Hematopoietic multipotent progenitor cell treated with erythropoietin and hydrocortisone succinate and interleukin-3 and kit ligand, for 8 days (in vitro differentiated cells): ENCODE measurements around the gene SF3B6.

ENCODE experiments used
- DNase-seq: peaks from one replicate; pipeline ENCODE4 v3.0.0-alpha.2; 2015

SF3B6 gene

DNA sequence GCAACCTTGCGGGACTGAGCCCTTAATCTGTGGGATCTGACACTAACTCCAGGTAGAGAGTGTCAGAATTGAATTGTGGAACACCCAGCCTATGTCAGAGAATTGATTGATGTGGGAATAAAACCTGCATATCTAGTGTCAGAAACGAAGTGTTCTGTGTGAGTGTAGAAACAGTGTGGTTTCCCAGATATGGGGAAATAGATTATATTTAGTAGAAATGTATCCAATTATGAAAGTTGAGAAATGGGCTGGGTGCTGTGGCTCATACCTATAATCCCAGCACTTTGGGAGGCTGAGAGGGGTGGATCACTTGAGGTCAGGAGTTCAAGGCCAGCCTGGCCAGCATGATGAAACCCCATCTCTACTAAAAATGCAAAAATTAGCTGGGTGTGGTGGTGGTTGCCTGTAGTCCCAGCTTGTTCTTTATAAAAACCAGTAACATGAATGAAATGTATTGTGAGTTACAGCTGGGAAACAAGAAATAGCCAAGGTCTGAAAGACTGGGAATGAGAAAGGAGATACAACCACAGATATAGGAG lies 12.8 kb upstream of the SF3B6 start:
- DNase-seq = no peak

DNA sequence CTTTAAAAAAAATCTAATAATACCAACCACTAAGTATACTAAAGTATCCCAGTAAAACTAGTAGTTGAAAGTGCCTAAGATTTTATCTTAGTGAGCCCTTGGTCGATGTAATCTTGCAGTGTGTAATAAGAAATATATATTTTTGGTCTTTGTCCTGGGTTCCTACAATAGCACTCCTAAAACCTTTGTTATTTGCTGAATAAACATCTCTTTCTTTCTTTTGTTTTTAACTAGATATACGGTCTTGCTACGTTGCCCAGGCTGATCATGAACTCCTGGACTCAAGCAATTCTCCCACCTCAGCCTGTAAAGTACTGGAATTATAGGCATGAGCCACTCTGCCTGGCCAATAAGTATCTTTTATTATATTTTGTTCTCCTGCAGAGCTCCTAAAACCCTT lies 10.9 kb upstream of the SF3B6 start:
- no peak for DNase-seq

DNA sequence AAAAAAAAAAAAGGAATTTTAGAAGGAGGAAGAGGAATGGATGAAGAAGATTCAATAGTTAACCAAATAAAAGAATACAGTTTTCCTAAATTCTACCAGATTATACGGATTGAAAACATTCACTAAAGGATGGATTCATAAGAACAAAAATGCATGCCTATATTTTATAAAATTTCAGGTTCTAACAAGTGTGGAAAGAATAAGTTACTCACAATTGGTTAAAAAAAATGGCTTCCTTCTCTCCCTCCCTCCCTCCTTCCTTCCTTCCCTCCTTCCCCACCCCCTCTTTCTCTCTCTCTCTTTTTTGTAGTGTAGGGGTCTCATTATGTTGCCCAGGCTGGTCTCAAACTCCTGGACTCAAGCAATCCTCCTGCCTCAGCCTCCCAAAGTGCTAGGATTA lies 10.1 kb upstream of the SF3B6 start:
- no peak for DNase-seq

DNA sequence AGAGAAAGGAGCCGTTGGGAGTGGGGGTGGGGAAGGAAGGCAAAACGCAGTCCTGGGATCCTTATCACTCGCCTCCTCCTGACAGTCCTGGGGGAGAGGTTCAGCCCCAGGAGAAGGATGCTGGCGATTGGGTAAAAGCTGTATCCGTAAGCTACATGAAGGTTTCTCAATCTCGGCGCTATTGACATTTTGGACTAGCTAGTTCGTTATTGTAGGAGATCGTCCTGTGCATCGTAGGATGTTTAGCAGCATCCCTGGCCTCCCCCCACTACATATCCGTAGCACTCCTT lies 9.0 kb upstream of the SF3B6 start:
- no peak for DNase-seq

DNA sequence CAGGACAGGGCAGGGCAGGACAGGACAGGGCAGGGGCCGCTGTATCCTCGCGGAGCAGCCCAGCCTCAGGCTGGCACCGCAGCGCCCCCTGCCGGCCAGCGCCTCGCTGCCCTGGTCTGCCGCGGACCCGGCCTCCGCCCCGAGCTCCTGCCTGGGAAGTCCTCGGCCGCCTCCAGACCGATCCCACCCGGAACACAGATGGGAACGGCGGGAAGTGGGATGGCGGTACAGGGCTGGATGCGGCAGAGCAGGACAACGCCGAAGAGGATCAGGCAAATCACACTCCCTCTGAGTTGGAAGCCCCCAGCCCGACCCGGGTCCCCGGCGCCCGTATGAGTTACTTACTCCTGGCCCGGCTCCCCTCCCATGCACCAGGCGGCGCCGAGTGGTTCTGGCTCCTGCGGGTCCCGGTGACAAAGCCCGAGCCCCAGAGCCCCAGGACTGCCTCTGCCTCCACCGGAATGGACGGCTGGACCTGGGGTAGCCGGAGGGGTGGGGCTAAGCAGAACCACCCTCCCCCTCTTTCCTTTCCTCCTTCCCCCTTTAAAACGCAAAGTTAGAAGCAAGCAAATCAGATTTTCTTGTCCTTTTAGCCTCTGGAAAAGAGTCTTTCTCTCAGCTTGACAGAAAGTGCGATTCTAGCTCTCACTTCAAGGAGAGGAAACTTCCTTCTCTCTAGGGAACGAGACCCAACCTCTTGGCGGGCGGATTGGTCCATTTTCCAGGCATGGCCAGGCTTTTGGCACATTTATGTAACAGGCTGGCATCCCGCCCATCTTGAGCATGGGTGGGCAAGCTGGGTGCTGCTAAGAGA lies 8.5 kb upstream of the SF3B6 start, which contains the start of gene TP53I3:
Gene TP53I3, minus strand, starts transcription at position 449 of the 814 bp plus-strand sequence. CDS start 508 bp downstream, outside the sequence.
- peak; percentile 80 for DNase-seq

DNA sequence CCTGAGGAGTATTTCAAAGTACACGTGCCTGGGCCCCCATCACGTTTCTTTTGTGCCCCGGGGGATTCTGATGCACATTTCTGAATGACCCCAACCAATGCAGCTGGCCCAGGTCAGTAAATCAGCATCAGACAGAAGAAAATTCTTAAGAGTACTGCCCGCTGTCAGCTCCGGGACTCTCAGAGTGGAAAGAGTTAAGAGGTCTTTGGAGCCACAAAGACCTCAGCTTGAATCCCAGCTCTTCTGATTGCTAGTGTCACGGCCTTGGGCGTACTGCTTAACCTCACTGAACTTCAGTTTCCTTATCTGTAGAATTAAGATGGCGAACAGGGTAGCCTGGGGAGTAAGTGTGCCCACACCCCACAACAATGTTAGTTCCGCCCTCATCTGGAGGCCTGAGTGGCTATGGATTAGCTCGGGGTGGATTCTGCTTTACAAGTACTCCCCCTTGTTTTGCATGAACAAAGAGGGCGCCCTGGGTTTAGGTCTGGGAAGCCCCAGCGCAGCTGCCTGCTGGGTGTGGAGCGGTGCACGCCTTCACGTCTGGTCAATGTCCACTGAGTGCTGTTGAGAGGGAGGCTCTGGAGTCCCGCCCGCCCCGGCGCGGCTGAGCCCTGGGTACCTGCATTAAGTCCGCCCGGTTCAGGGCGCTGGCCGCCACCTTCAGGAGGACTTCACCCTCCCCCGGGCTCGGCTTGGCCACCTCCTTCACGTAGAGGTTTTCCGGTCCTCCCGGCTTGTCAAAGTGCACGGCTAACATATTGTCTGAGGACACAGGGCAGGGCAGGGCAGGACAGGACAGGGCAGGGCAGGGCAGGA lies 7.7 kb upstream of the SF3B6 start:
- peak; percentile 98 for DNase-seq

DNA sequence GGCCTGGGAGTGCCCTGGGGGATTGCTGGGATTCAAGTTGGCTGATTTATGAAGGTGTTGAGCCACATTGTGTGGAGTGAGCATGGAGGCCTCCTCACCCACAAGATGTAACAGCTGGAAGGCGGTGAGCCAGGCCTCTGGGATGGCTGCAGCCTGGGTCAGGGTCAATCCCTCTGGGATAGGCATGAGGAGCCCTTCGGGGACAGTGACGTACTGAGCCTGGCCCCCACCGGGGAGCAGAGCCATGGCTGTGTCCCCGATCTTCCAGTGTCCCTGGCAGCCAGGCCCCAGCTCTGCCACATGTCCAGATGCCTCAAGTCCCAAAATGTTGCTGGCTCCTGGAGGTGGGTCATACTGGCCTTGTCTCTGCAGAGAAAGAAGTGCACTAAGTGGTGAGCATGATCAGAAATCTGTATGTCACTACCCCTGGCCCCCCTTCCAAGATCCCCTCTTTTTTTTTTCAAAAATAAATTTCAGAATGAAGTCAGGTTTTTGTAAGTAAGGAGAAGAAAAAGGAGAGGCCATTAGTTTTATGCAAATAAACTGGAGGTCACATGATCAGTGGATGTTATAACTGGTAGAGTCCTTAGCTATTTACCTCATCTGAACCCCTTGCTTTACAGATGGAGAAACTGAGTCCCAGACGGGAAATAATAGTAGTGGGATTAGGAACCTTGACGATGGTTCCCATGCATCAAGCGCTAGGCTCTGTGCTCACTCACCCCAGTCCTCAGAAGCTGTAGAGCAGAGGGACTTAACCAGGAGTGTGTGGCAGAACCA lies 6.9 kb upstream of the SF3B6 start:
- no peak for DNase-seq

DNA sequence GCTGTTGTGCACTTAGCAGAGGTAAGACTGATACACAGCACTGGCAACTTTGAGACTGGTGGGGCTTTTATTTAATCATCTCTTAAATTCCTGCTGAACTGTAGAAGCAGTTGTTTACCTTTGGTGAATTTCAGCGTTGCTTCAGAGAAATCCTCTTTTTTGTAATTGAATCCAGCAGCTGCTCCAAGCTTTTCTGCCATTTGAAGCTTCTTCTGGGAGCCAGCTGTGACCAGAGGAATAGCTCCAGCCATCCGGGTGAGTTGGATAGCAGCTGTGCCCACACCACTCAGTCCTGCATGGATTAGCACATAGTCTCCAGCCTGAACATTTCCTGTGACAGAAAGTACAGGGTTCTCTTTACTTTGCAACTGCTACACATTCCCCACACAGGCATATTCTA lies 4.6 kb upstream of the SF3B6 start:
- no peak for DNase-seq

DNA sequence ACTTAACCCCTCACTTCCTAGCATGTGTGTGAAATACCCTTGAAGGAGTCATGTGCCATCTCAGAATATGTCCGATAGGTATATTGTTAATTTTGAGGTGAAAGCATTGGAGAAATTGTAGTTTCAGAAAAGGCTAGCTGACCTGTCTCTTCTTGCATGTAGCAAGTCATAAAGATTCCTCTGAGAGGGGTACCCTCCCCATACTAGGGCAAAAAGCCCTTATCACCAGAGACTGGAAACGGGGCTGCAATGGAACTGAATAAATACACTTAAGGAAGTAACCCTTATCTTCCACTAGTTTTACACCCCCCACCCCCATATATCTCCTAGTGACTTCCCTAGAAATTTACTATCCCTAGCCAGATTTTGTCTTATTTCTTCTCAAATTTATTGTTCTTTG lies 1.8 kb upstream of the SF3B6 start:
- DNase-seq = no peak

DNA sequence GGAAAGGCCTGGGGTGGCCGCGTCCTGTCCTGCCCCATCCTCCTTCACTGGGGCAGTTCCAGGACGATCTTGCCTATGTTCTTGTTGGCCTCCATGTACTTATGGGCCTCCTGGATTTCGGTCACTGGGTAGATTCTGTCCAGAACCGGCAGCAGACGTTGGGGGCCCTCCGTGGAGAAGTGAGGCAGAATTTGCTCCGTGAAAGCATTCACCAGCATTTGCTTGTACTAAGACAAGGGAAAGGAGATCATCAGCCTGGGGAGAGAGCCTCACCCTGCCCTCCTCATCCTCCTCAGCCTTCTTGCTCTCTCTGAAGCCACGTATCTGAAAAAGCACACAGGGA lies 1.4 kb upstream of the SF3B6 start:
- DNase-seq = peak; percentile 35

DNA sequence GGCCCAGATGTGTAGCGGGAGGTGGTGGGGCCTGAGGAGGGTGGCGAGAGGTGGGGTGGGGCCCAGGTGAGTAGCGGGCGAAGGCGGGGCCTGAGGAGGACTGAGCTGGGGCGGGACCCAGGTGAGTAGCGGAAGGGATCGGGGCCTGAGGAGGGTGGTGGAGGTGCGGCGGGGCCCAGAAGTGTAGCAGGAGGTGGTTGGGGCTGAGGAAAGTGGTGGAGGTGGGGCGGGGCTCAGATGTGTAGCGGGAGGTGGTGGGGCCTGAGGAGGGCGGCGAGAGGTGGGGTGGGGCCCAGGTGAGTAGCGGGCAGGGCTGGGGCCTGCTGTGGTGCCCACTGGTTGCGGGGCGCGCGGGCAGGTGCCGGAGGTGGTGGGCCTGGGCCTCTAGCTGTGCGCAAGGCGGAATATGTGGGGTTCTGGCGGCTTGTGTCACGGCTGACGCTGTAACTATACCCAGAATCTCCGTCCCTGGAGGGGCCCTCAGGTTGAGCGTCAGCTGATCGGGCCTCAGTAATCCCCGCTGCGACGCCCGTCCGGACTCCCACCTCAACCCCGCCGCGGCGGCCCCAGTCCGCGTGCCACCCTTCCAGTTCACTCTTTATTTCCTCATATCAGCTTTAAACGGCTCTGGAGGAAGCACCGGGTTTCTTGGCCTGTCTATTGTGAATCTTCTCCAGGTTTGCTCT lies 866 bp upstream of the SF3B6 start:
- peak; percentile 44 for DNase-seq

DNA sequence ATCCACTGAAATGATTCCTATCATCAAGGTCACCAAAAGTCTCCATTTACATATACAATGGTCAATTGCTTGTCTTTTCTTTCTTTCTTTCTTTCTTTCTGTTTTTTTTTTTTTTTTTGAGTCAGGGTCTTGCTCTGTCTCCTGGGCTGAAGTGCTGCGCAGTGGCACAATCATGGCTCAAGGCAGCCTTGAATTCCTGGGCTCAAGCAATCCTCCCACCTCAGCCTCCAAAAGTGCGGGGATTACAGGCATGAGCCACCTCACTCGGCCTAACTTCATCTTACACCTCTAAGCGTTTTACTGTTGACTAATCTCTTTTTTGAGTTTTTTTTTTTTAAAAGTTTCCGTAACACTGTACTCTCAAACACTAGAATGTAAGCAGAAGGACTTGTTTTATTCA lies 867 bp downstream of the SF3B6 start:
- DNase-seq = no peak

DNA sequence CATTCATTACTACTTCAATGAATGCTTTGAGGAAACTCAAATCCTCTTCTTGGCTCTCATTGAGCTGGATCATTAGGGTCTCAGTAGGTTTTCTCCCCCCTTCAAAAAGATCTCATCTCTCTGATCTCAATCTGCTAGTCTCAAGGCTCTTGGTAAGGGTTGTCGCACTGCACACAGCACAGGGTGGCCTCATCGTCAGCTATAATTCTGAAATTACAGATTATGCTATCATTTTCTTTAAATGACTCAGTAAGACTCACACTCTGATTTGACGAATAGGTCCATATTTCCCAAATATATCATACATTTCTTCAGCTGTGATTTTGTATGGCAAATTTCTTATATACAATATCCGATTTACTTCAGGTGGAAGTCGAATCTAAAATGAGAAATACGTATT lies 2.3 kb downstream of the SF3B6 start:
- no peak for DNase-seq

DNA sequence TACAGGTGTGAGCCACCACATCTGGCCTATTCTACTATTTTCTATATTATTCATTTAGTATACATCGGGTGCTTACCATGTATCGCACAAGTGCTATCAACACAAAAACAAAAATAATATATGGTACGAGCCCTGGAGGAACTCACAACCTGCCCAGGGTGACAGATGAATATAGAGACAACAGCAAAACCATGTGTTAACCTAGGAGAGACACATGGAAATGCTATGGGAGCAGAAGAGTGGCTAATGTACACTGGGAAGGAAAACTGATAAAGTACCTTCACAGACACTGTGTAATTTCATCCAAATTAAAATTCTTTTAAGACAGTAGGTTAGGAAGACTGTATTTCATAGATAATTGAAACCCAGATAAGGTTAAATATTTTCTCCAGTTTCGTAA lies 3.9 kb downstream of the SF3B6 start:
- DNase-seq = no peak

DNA sequence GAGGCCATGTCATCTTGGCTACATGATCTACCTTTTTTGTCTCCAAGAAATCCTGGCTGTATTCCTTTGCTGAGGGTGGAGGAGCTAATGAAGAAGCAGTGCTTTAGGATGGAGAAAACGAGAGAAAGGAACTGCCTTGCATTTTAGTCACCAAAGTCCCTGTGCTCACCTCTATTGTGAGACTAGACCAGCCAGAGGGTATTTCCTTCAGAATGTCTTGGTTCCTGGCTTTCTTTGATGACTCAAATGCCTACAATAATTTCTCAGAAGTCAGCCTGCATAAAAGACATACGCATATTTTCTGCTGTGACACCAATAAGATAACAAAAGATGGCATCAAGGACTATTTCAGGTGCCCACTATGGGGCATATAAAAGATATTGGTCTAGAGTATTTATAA lies 10.8 kb downstream of the SF3B6 start:
- DNase-seq = no peak

DNA sequence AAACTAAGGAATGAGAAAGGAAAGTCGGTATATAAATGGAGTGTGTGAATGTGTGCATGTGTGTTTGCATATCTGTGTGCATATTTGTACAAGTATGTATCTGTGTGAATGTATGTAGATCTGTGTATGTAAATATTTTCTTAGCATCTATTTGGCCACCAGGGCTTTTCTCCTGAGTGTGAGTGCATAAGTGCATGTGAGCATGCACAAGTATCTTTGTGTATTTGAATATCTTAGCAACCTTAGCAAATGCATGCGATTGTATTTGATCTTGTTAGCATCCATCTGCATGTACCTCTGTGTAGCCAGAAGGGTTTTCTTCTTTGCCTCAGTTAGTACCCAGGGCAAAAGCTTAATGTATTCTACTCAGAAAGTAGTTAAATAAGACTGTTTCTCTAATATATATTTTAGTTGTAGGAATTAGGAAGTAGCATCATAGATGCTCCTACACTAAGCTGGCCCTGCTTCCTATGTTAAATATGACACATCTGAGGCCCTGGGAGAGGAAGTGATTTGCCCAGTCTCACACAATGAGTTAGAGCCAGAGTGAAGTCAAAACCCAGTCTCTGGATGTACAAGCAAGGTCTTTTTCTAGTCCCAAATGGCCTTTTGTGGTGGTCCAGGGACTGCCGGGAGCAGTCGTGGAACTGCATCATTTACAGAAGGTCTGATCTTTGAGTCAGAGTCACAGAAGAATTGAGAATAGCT lies 17.4 kb downstream of the SF3B6 start:
- DNase-seq = no peak

DNA sequence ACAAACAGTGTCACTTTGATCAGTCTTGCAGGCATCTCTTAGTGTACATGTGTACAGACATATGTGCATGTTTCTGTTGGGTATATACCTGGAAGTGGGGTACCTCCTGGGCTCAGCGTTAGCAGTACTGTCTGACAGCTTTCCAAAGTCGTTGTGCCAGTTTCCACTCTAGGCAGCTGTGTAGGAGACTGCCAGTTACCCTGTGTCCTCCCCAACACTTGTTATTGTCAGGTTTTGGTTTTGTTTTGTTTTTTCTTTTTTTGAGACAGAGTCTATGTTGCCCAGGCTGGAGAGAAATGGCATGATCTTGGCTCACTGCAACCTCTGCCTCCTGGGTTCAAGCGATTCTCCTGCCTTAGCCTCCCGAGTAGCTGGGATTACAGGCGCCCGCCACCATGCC lies 20.4 kb downstream of the SF3B6 start:
- no peak for DNase-seq

DNA sequence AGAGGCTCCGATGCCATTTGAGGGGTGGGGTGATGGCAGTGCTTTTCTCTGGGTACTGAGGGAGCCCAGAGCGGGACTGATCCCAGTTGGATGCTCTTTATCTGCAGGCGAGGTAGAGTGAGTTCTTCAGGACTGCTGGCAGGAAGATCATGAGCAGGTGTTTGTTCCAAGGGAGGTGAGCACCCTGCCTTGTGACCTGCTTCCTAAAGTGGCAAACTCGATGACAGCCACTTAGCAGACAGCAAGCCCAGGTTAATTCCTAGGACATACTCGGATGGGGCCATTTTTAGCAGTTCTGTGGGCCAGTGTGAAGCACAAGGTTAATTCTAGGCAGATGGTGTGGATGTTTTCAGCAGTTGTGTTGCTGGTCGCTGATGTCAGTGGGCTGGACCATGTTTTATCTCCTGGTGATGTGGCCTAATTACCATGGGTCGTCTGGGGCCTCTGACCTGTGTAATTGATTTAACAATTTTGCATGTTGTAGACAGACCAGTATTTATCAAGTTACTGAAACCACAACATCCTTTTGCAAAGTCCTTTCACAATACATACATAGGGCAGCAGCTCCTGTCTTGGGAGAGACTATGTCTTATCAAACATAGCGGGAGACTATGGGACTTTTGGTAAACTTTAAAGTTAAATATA lies 21.6 kb downstream of the SF3B6 start:
- no peak for DNase-seq

DNA sequence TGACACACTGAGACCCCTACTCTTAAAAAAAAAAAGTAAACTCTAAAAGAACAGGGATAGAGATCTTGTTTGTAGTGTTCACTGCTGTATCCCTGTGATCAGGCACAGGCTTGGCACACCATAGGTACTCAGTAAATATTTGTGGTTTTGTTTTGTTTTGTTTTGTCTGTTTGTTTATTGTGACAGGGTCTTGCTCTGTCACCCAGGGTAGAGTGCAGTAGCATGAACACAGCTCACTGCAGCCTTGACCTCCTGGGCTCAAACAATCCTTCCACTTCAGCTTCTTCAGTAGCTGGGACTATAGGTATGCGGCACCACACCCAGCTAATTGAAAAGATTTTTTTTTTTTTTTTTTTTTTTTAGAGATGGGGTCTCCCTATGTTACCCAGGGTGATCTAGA lies 23.2 kb downstream of the SF3B6 start:
- no peak for DNase-seq

DNA sequence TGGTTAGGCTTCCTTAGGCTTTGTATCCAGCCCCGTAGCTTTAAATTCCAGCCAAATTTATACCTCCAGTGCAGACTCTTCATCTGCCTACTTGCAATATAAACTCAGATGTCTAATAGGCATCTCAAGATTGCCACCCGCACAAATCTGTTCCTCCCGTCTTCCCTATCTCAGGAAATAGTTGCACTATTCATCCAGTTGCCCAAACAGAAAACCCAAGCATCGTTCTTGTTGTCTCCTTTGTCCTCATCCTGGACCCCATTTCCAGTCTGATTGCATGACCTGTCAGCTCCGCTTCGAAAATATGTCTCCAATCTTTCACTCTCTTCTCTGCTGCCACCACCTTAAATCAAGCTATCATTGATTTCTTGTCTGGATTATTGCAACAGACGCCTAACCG lies 24.3 kb downstream of the SF3B6 start:
- no peak for DNase-seq
